ENCODE results near the gene APMAP.
"Not testable (repeated sequence)": the region's sequence is repeated elsewhere in the genome, so short reads cannot be mapped to it uniquely, and the experiment has no call there.

GRCh38 chr20:24931893-24932292 lies 60.7 kb downstream of the APMAP start:
- not testable (repeated sequence) for TF ChIP-seq CTCF (IDR thresholded peaks at IDR 0.05; ENCODE audit: low read length); EZH2phosphoT487 (IDR thresholded peaks at IDR 0.05; ENCODE audit: low read length); EZH2 (optimal IDR thresholded peaks at IDR 0.05; ENCODE audit: low read depth, low read length)
